HepG2 (cell line): Measurements from ENCODE around the gene SLC22A7. TPM values are rescaled to one million over a fixed set of nuclear protein-coding genes. Genes with fewer than 3 reads are reported as not detected.

Source experiments
- ARID2 ChIP-seq: sonication (generic); formaldehyde crosslinking; IDR thresholded peaks from 2 replicates; pipeline ENCODE4 v1.8.1; 2022; ENCODE audit warnings: mild to moderate bottlenecking, missing genetic modification reagents, borderline replicate concordance
- ATF4 ChIP-seq, 2 experiments: fragments of 450-650 bp in 1 of 2; sonication (generic) in 1 of 2; formaldehyde crosslinking; IDR thresholded peaks; 2 replicates each; pipeline versions ENCODE4 v1.5.0 to v1.8.0; 2020 to 2022; ENCODE audit warnings: mild to moderate bottlenecking in 1 of 2, missing genetic modification reagents in 1 of 2
- CBX1 ChIP-seq: IDR thresholded peaks from one replicate; pipeline ENCODE4 v1.6.1; 2016; ENCODE audit warnings: antibody characterized with exemption, low read depth
- CCAR2 ChIP-seq: fragments of 200-400 bp; formaldehyde crosslinking; optimal IDR thresholded peaks from 2 replicates; pipeline ENCODE3; 2018; ENCODE audit warnings: low read depth, mild to moderate bottlenecking, low read length, moderate library complexity
- DR1 ChIP-seq: sonication (generic); formaldehyde crosslinking; IDR thresholded peaks from 2 replicates; pipeline ENCODE4 v1.8.0; 2021; ENCODE audit warnings: mild to moderate bottlenecking, missing genetic modification reagents, inconsistent platforms
- ETS1 ChIP-seq: sonication (generic); formaldehyde crosslinking; IDR thresholded peaks from 2 replicates; pipeline ENCODE4 v1.4.0; 2020; ENCODE audit warnings: missing genetic modification reagents
- GATA4 ChIP-seq: sonication (generic); IDR thresholded peaks from 2 replicates; pipeline ENCODE4 v1.6.1; 2016; ENCODE audit warnings: antibody characterized with exemption, low read depth, borderline replicate concordance
- HDAC2 ChIP-seq: sonication (generic); formaldehyde crosslinking; IDR thresholded peaks from 2 replicates; pipeline ENCODE4 v1.4.0; 2020; ENCODE audit warnings: missing genetic modification reagents
- JARID2 ChIP-seq: sonication (generic); formaldehyde crosslinking; IDR thresholded peaks from 2 replicates; pipeline ENCODE4 v1.8.1; 2023; ENCODE audit warnings: missing genetic modification reagents, inconsistent platforms; ENCODE audit not compliant: insufficient replicate concordance
- MAX ChIP-seq: IDR thresholded peaks from 2 replicates; pipeline ENCODE4 v1.6.1; 2012; ENCODE audit warnings: inconsistent platforms
- MIER3 ChIP-seq: IDR thresholded peaks from 2 replicates; pipeline ENCODE4 v1.6.1; 2016; ENCODE audit warnings: missing compliant biosample characterization, borderline replicate concordance
- NKX3-1 ChIP-seq: sonication (generic); formaldehyde crosslinking; IDR thresholded peaks from 2 replicates; pipeline ENCODE4 v1.5.0; 2020; ENCODE audit warnings: missing genetic modification reagents
- SAFB2 ChIP-seq: sonication (generic); formaldehyde crosslinking; IDR thresholded peaks from 2 replicates; pipeline ENCODE4 v1.5.1; 2020; ENCODE audit warnings: missing genetic modification reagents, low read depth, mild to moderate bottlenecking, borderline replicate concordance
- SOX13 ChIP-seq, 3 experiments: fragments of 450-650 bp in 1 of 3; sonication (generic) in 1 of 3; formaldehyde crosslinking in 1 of 3; IDR thresholded peaks in 2 of 3; conservative IDR thresholded peaks in 1 of 3; 2 replicates each; pipeline versions ENCODE4 v1.5.0 to v1.6.1; 2016 to 2020; ENCODE audit warnings: antibody characterized with exemption in 1 of 3, mild to moderate bottlenecking in 1 of 3, missing compliant biosample characterization in 1 of 3, missing genetic modification reagents in 1 of 3, moderate library complexity in 1 of 3
- SOX5 ChIP-seq: IDR thresholded peaks from 2 replicates; pipeline ENCODE4 v1.6.1; 2016; ENCODE audit warnings: borderline replicate concordance
- SUZ12 ChIP-seq: fragments of 150-350 bp; IDR thresholded peaks from 2 replicates; pipeline ENCODE4 v1.6.1; 2014; ENCODE audit warnings: low read depth, low read length
- YEATS4 ChIP-seq: sonication (generic); formaldehyde crosslinking; IDR thresholded peaks from 2 replicates; pipeline ENCODE4 v1.4.0; 2020; ENCODE audit warnings: missing genetic modification reagents, borderline replicate concordance
- ZBTB4 ChIP-seq: sonication (generic); formaldehyde crosslinking; IDR thresholded peaks from 2 replicates; pipeline ENCODE4 v1.4.0; 2020; ENCODE audit warnings: missing genetic modification reagents, mild to moderate bottlenecking, borderline replicate concordance
- ZNF33B ChIP-seq: sonication (generic); formaldehyde crosslinking; IDR thresholded peaks from 2 replicates; pipeline ENCODE4 v1.5.1; 2020; ENCODE audit warnings: mild to moderate bottlenecking, missing genetic modification reagents
- ZNF468 ChIP-seq: sonication (generic); formaldehyde crosslinking; IDR thresholded peaks from 2 replicates; pipeline ENCODE4 v1.8.0; 2022; ENCODE audit warnings: mild to moderate bottlenecking, moderate library complexity, missing genetic modification reagents
- ZNF800 ChIP-seq: sonication (generic); formaldehyde crosslinking; IDR thresholded peaks from 2 replicates; pipeline ENCODE4 v1.4.0; 2020; ENCODE audit warnings: missing genetic modification reagents
- polyA plus RNA-seq, 8 experiments: library from polyadenylated mRNA; depleted of rRNA in 3 of 8; stranded (reverse) in 7 of 8; unstranded in 1 of 8; fragments of >200 nt; fragmentation: Illumina TruSeq in 4 of 8; extraction: Trizol in 4 of 8; gene quantifications; 2 replicates each; pipeline versions ENCODE4 v1.2.1 to v1.2.3, GENCODE V29; 2011 to 2016; ENCODE audit warnings: low read depth in 4 of 8, missing spikeins in 1 of 8, mixed read lengths in 1 of 8; ENCODE audit not compliant: insufficient read depth in 1 of 8
- total RNA-seq, 5 experiments: library from RNA; depleted of rRNA; stranded (reverse); fragments of >200 nt; fragmentation: Illumina TruSeq; extraction: Trizol; gene quantifications; 2 replicates each; pipeline ENCODE4 v1.2.3, GENCODE V29; 2016; ENCODE audit warnings: low read depth in 1 of 5

SLC22A7 gene
- total and polyA plus RNA-seq, 2 of the 13 experiments (the other 11 are each of a cell fraction or from before 2014, with no cell fraction given): 5.3 to 22.6 TPM

- TF ChIP-seq ETS1 (CRISPR knock-in tag) (no peak), CBX1 (no peak), YEATS4 (0 out of 2 replicates have a peak, but pooled peaks have one; percentile 24), NKX3-1 (CRISPR knock-in tag) (no peak), JARID2 (CRISPR knock-in tag) (no peak), ZNF800 (CRISPR knock-in tag) (no peak), ATF4 (CRISPR knock-in tag; IDR thresholded peaks at IDR 0.05) (no peak), SAFB2 (CRISPR knock-in tag) (no peak), HDAC2 (CRISPR knock-in tag) (peak; percentile 33; the same call in 1 of the 2 replicates), MIER3 (CRISPR knock-in tag) (peak; percentile 26; the same call in 1 of the 2 replicates), SUZ12 (no peak), ZNF468 (CRISPR knock-in tag) (no peak), ZBTB4 (no peak), MAX (no peak), SOX13 (IDR thresholded peaks at IDR 0.05) (0 out of 2 replicates have a peak, but pooled peaks have one; percentile 36), SOX13 (CRISPR knock-in tag; conservative IDR thresholded peaks at IDR 0.05 in 1 of 2, IDR thresholded peaks at IDR 0.05 in 1 of 2) (peak in 1 of 2 experiments; percentile 5; a peak in 1 of 4 replicates), ZNF33B (CRISPR knock-in tag) (no peak), CCAR2 (no peak), ARID2 (CRISPR knock-in tag) (no peak), GATA4 (no peak), DR1 (CRISPR knock-in tag) (no peak), SOX5 (CRISPR knock-in tag) (no peak; the same call in 1 of the 2 replicates)
Observed at GRCh38 chr6:43273707-43274106, 24.4 kb upstream of the SLC22A7 start (continued).
